ENCODE data around the gene CCDC34. TPM values are rescaled to one million over a fixed set of nuclear protein-coding genes. Genes with fewer than 3 reads are reported as not detected.

CCDC34 gene
- total RNA-seq, 1 experiment from 2014 or later = 18.7 TPM

- Histone ChIP-seq H3K27me3 (ENCODE audit: insufficient read depth, low read length) (no peaks in the 10 kb centered on the region), H3K27ac (ENCODE audit: low read depth, low read length) (no peak overlapping the region), H3K36me3 (ENCODE audit: control insufficient read depth in 1 of 2, insufficient read depth in 2 of 2, low read length in 2 of 2) (no peaks in the 10 kb centered on the region), H3K4me3 (replicated peaks in 1 of 2; ENCODE audit: low read depth in 1 of 2, low read length in 2 of 2) (no peak overlapping the region), H3K79me2 (ENCODE audit: insufficient read depth, low read length) (no peaks in the 10 kb centered on the region; the same call in 1 of the 2 replicates), H3K9me2 (ENCODE audit: insufficient read depth) (no peaks in the 10 kb centered on the region), H3K9me3 (ENCODE audit: control insufficient read depth in 1 of 2, insufficient read depth in 1 of 2, low read depth in 1 of 2, low read length in 2 of 2) (no peaks in the 10 kb centered on the region), H3K9ac (ENCODE audit: low read length) (no peak overlapping the region), H2AFZ (ENCODE audit: low read depth, low read length, poor library complexity, severe bottlenecking) (no peak overlapping the region), H4K20me1 (ENCODE audit: insufficient read depth) (no peaks in the 10 kb centered on the region), H3K4me1 (ENCODE audit: control insufficient read depth in 1 of 2, insufficient read depth in 2 of 2, low read length in 2 of 2) (no peaks in the 10 kb centered on the region), H3K4me2 (ENCODE audit: low read length) (no peak overlapping the region)
- no TSS peak for BruUV-seq (replicated peaks)
- ATAC-seq (no peak), DNase-seq (ENCODE audit: low read depth, low spot score) (no peak)
- RAD21 ChIA-PET (ENCODE audit: low non-redundant PET in 1 of 2, low total read pairs in 2 of 2, uncharacterized antibody in 2 of 2, unreplicated experiment in 2 of 2) = no interaction called here
- POLR2A ChIA-PET = no interaction called here
- intact Hi-C loops (cut with micrococcal nuclease) = no loop called here
- TF ChIP-seq ZFX (IDR thresholded peaks at IDR 0.05) = no peak
- no peak for TF ChIP-seq SP1 (IDR thresholded peaks at IDR 0.05; ENCODE audit: low read depth)
- no peak for TF ChIP-seq ZBTB33 (IDR thresholded peaks at IDR 0.05; ENCODE audit: extremely low read depth, insufficient replicate concordance, low read length)
- no peak for TF ChIP-seq EGR1 (IDR thresholded peaks at IDR 0.05; ENCODE audit: low read depth)
- TF ChIP-seq FOSL1 (IDR thresholded peaks at IDR 0.05; ENCODE audit: low read depth) = no peak
- TF ChIP-seq EZH2 (IDR thresholded peaks at IDR 0.05) = no peak
- no peak for TF ChIP-seq SRF (IDR thresholded peaks at IDR 0.05; ENCODE audit: low read depth)
- no peak for TF ChIP-seq ATF3 (IDR thresholded peaks at IDR 0.05)
- no peak for TF ChIP-seq RAD21 (IDR thresholded peaks at IDR 0.05; ENCODE audit: low read depth)
- TF ChIP-seq ELF1 (IDR thresholded peaks at IDR 0.05; ENCODE audit: borderline replicate concordance, low read depth) = no peak
- no peak for TF ChIP-seq POLR2AphosphoS5 (IDR thresholded peaks at IDR 0.05; ENCODE audit: low read depth, low read length)
- no peak for TF ChIP-seq REST (IDR thresholded peaks at IDR 0.05; ENCODE audit: low read depth)
- TF ChIP-seq CTCF (IDR thresholded peaks at IDR 0.05 in 2 of 3, conservative IDR thresholded peaks at IDR 0.05 in 1 of 3; ENCODE audit: borderline replicate concordance in 1 of 3, insufficient read depth in 1 of 3, low read depth in 2 of 3, low read length in 2 of 3) = no peak
- no peak for TF ChIP-seq SIN3A (IDR thresholded peaks at IDR 0.05; ENCODE audit: low read depth)
- no peak for TF ChIP-seq ZNF274 (IDR thresholded peaks at IDR 0.05; ENCODE audit: low read depth, low read length)
- no peak for TF ChIP-seq CBX3 (IDR thresholded peaks at IDR 0.05; ENCODE audit: low read depth)
- CTCF ChIA-PET = no interaction called here
These were observed 23.1 kb downstream of the CCDC34 start for GRCh38 chr11:27339941-27340340.

Data from HCT116 (cell line).